T-helper 17 cell (primary cell): Measurements from ENCODE around the gene KCNQ1OT1. TPM values are rescaled to one million over a fixed set of nuclear protein-coding genes. Genes with fewer than 3 reads are reported as not detected.

Experiments used
- ATAC-seq: fragments of 150-1000 bp; cut with Tn5 transposase; 2 replicates; pipeline ENCODE4 v1.10.0; 2021; ENCODE audit warnings: mild to moderate bottlenecking, moderate library complexity
- DNase-seq, 3 donors: peaks; one replicate each; pipeline versions ENCODE4 v3.0.0 to v3.0.0-alpha.2; 2020 to 2021
- H3K9me3 ChIP-seq: one replicate; pipeline ENCODE4 v1.7.0; 2013; ENCODE audit warnings: low read length, mild to moderate bottlenecking; ENCODE audit not compliant: control insufficient read depth, poor library complexity, severe bottlenecking
- H3K27ac Mint-ChIP-seq: one replicate; pipeline ENCODE4 v1.8.0; 2022; ENCODE audit warnings: mild to moderate bottlenecking, moderate library complexity, mixed read lengths
- H3K27me3 Mint-ChIP-seq: one replicate; pipeline ENCODE4 v1.8.0; 2022; ENCODE audit warnings: mixed read lengths
- H3K36me3 Mint-ChIP-seq: one replicate; pipeline ENCODE4 v1.8.0; 2022; ENCODE audit warnings: low read depth, mixed read lengths
- H3K4me1 Mint-ChIP-seq: one replicate; pipeline ENCODE4 v1.8.0; 2022; ENCODE audit warnings: mild to moderate bottlenecking, mixed read lengths
- H3K4me3 Mint-ChIP-seq: one replicate; pipeline ENCODE4 v1.8.0; 2022; ENCODE audit warnings: mild to moderate bottlenecking, moderate library complexity, mixed read lengths
- total RNA-seq, 4 donors: library from RNA in 2 of 4; stranded (reverse) in 2 of 4; gene quantifications; one replicate each; pipeline ENCODE4 v1.2.3 and lab custom pipeline; 2022 to 2026

The KCNQ1OT1 gene
- total RNA-seq, 2 donors from 2014 or later: 0.20 to 0.23 TPM

- DNase-seq: no peak
- Mint-ChIP-seq H3K27me3 (no peaks in the 10 kb centered on the region), H3K4me3 (no peak overlapping the region), H3K27ac (no peak overlapping the region), H3K4me1 (peaks cover 2% of the 10 kb centered on the region), H3K36me3 (no peaks in the 10 kb centered on the region)
- no peaks in the 10 kb centered on the region for H3K9me3 ChIP-seq
- no peak for ATAC-seq
These were observed 21.6 kb upstream of the KCNQ1OT1 start for GRCh38 chr11:2721210-2721916.

DNA sequence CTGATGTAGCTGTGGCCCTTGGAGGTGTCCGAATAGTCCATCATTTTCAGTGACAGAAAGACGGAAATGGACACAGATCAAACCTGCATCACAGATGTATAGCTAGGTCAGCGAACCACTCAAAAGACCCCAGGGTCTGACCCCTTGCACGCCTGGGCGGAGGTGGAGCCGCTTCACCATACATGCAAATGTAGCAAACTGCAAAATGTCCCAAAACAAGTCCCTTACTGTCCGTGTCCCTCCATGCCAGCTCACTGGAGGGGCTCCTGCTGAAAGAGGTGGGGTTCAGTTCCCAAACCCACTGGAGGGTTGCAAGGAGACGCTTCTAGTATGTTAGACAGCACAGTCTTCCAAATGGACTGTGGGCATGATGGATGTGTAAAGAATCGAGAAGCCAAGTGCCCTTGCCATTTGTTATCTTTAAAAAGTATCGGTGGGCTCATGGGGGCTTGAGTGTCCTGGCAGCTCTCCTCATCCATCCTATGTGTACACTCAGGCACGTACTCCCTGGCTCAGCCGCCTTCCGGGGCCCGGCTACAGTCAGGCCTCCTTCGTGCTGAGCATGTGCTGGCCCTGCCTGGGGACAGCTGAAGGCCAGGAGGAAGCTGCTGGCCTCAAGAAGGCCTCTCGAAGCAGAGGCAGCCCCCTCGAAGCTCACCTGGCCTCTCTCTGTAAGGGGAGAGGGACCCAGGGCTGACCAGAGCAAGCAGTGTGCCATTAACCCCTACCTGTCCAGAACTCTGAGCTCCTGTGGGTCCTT lies 20.2 kb upstream of the KCNQ1OT1 start:
- Mint-ChIP-seq H3K36me3 (no peaks in the 10 kb centered on the region), H3K4me1 (peaks cover 2% of the 10 kb centered on the region), H3K4me3 (no peak overlapping the region), H3K27ac (no peak overlapping the region), H3K27me3 (no peaks in the 10 kb centered on the region)
- ATAC-seq (no peak), DNase-seq (no peak)
- H3K9me3 ChIP-seq: no peaks in the 10 kb centered on the region

DNA sequence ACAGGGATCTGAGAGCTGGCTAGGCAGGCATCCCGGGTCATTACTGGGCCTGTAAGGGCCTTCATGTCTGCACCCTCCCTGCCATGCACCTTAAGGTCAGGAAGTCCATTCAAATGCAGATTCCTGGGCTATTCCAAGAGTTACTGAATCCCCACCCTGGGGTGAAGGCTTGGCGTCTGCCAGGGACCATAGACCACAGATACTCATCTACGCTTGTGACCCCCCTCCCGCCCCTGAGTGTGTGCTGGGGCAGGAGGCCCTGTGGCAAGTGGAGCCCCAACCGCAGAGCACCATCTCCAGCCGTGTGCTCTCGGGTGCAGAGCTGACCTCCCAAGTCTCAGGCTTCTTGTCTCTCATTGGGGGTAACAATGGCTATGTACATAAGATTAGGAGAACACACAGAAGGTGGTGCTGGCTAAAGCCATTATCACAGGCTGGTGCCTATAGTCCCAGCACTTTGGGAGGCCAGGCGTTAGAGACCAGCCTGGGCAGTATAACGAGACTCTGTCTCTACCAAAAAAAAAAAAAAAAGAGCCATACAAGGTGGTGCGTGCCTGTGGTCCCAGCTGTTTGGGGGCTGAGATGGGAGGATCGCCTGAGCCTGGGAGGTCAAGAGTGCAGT lies 19.1 kb upstream of the KCNQ1OT1 start:
- DNase-seq (no peak), ATAC-seq (no peak)
- Mint-ChIP-seq H3K36me3 (no peaks in the 10 kb centered on the region), H3K27me3 (no peaks in the 10 kb centered on the region), H3K27ac (no peak overlapping the region), H3K4me1 (peaks cover 2% of the 10 kb centered on the region), H3K4me3 (no peak overlapping the region)
- no peaks in the 10 kb centered on the region for H3K9me3 ChIP-seq

DNA sequence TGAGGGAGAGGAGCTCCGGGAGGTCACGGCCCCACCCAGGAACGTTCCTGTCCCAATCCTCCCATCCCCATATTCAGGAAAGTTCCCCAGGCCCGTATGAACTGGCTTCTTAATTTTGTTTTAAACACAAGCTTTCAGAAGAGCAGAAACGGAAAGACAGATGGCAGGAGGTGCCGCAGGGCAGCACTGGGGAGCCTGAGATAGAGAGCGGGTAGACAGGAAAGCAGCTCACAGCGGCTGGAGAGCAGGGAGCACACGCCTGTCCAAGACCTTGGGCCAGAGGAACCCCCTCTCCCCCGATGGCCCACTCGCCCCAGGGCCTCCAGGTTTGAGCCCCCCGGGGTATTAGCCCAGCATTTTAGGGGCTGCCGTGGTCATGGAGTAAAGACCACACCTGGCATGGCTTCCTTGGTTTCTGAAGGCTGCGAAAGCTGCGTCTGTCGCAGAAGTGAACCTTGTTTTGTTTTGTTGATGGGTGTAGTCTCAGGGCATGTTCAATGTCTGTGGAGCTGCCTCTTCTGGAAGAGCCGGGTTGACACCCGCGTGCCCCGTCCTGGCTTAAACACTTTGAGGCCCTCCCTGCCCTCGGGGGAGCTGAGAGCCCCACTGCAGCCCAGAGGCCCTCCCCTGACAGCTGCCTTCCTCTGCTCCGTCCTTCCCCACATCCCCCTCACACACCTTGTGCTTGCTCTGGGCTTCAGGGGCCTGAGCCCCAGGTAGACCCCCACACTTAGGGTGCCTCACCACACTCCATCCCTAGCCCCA lies 17.9 kb upstream of the KCNQ1OT1 start:
- Mint-ChIP-seq H3K4me1 (peaks cover 2% of the 10 kb centered on the region), H3K27ac (no peak overlapping the region), H3K36me3 (no peaks in the 10 kb centered on the region)

GRCh38 chr11:2716376-2717095 lies 16.7 kb upstream of the KCNQ1OT1 start:
- Mint-ChIP-seq H3K4me3 (no peak overlapping the region), H3K36me3 (no peaks in the 10 kb centered on the region), H3K27ac (no peak overlapping the region), H3K4me1 (no peaks in the 10 kb centered on the region), H3K27me3 (no peaks in the 10 kb centered on the region)
- ATAC-seq: no peak
- no peak for DNase-seq
- H3K9me3 ChIP-seq: no peaks in the 10 kb centered on the region

More for the DNA sequence above, 17.9 kb upstream of the KCNQ1OT1 start:
- DNase-seq (no peak), ATAC-seq (no peak)
- no peaks in the 10 kb centered on the region for H3K9me3 ChIP-seq
- Mint-ChIP-seq H3K4me3 (no peak overlapping the region), H3K27me3 (no peaks in the 10 kb centered on the region)

GRCh38 chr11:2715716-2716350 lies 16.0 kb upstream of the KCNQ1OT1 start:
- no peaks in the 10 kb centered on the region for H3K4me1 Mint-ChIP-seq
- no peak overlapping the region for H3K27ac Mint-ChIP-seq
- no peak overlapping the region for H3K4me3 Mint-ChIP-seq
- no peaks in the 10 kb centered on the region for H3K27me3 Mint-ChIP-seq
- no peaks in the 10 kb centered on the region for H3K9me3 ChIP-seq
- ATAC-seq: no peak
- no peak for DNase-seq
- no peaks in the 10 kb centered on the region for H3K36me3 Mint-ChIP-seq

GRCh38 chr11:2714871-2715270 lies 15.1 kb upstream of the KCNQ1OT1 start:
- no peaks in the 10 kb centered on the region for H3K4me1 Mint-ChIP-seq
- DNase-seq (no peak), ATAC-seq (no peak)
- no peak overlapping the region for H3K27ac Mint-ChIP-seq
- H3K4me3 Mint-ChIP-seq: no peak overlapping the region
- no peaks in the 10 kb centered on the region for H3K27me3 Mint-ChIP-seq
- no peaks in the 10 kb centered on the region for H3K36me3 Mint-ChIP-seq
- no peaks in the 10 kb centered on the region for H3K9me3 ChIP-seq

DNA sequence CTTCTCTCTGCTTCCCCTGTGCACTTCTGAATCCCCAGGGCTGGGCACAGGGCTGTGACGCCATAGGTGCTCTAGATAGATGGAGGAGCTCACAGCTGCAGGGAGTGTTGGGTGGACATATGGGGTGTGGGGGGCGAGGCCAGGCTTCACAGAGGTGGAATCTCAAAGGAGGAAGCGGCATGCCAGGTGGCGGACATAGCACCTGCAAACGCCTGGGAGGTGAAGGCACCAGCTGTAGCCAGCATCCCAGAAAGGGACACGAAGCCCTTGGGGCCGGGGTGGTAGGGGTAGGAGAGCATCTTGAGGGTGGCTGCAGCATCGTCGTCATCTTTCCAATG lies 14.6 kb upstream of the KCNQ1OT1 start:
- Mint-ChIP-seq H3K4me1 (no peaks in the 10 kb centered on the region), H3K27ac (no peak overlapping the region), H3K4me3 (no peak overlapping the region), H3K36me3 (no peaks in the 10 kb centered on the region), H3K27me3 (no peaks in the 10 kb centered on the region)
- ATAC-seq: no peak
- no peaks in the 10 kb centered on the region for H3K9me3 ChIP-seq
- DNase-seq: no peak

DNA sequence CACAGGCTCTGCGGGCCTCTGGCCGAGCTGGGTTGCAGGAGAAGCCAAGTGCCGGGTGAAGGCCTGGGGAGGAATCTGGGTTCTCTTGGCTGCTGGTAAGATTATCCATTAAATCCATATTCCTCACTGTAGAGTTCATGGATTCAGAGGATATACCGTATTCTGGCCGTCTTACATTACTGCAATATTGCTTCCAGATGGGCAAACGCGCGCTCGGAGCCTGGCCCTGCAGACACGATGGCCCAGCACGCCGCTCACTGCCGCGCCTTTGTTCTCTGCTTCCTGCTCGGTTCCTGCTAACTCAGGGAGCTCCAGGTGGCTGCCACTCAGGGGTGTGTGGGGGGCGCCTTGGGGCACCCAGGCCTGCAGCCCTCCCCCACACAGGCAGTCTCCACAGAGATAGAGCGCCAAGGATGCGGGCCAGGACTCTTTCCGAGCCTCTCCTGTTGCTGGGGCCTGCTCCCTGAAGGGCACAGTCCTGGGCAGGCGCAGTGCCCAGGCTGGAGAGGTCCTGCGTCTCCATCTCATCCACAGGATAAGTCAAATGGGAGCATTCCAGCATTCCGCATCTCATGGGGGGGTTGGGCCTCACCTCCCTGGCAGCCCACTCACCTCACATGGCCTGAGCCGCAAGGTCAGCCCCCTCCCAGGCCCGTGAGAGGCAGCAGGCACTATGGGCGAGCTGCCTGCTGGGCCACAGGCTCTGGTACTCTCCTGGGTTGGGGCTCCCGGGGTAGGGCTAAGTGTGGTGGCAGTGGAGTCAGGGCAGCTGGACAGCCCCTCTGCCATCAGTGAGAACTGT lies 14.1 kb upstream of the KCNQ1OT1 start:
- H3K4me1 Mint-ChIP-seq: no peaks in the 10 kb centered on the region
- ATAC-seq (no peak), DNase-seq (no peak)
- H3K9me3 ChIP-seq: no peaks in the 10 kb centered on the region
- no peaks in the 10 kb centered on the region for H3K36me3 Mint-ChIP-seq
- no peak overlapping the region for H3K27ac Mint-ChIP-seq
- no peaks in the 10 kb centered on the region for H3K27me3 Mint-ChIP-seq
- no peak overlapping the region for H3K4me3 Mint-ChIP-seq

DNA sequence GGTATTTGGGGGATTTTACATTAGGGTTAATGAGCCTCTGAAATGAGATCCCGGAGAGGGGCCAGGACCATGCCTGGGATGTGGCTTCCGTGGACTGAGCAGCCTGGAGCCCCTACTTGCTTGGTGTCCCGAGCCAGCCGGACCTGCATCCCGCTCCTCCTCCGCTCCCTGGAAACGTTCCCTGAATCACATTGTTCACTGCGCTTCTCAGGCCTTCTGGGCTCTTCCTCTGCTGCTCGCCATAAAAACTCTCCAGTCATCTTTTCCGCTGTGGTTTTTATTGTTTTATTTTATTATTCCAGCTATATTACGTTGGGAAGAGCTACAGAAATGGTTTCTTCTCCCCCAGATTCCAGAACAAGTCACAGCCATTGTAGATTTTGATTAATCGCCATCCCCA lies 13.3 kb upstream of the KCNQ1OT1 start:
- H3K27me3 Mint-ChIP-seq: no peaks in the 10 kb centered on the region
- ATAC-seq (no peak), DNase-seq (no peak)
- H3K4me3 Mint-ChIP-seq: no peak overlapping the region
- no peaks in the 10 kb centered on the region for H3K9me3 ChIP-seq
- H3K36me3 Mint-ChIP-seq: no peaks in the 10 kb centered on the region
- H3K27ac Mint-ChIP-seq: no peak overlapping the region
- H3K4me1 Mint-ChIP-seq: no peaks in the 10 kb centered on the region

- H3K4me3 Mint-ChIP-seq: no peak overlapping the region
These were observed 11.4 kb upstream of the KCNQ1OT1 start for GRCh38 chr11:2711161-2711560.

DNA sequence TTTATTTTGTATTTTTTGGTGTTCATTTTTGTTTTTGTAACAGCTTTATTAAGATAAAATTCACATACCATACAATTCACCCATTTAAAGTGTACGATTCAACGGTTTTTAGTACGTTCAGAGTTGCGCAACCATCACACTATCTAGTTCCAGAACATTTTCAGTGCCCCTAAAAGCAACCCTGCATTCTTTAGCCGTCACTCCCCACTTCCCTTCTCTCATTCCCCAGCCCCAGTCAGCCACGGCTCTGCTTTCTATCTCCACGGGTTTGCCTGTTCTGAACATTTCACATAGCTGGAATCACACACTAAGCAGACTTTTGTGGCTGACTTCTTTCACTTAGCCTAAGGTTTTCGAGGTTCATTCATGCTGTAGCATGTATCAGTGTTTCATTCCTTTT lies 9.6 kb upstream of the KCNQ1OT1 start:
- H3K4me3 Mint-ChIP-seq: no peak overlapping the region
- ATAC-seq (no peak), DNase-seq (no peak)
- H3K36me3 Mint-ChIP-seq: no peaks in the 10 kb centered on the region
- H3K27ac Mint-ChIP-seq: no peak overlapping the region
- H3K4me1 Mint-ChIP-seq: no peaks in the 10 kb centered on the region
- H3K27me3 Mint-ChIP-seq: no peaks in the 10 kb centered on the region
- H3K9me3 ChIP-seq: no peaks in the 10 kb centered on the region

More at GRCh38 chr11:2711161-2711560, 11.4 kb upstream of the KCNQ1OT1 start:
- Mint-ChIP-seq H3K4me1 (no peaks in the 10 kb centered on the region), H3K27me3 (no peaks in the 10 kb centered on the region), H3K36me3 (no peaks in the 10 kb centered on the region), H3K27ac (peak overlapping the region; percentile 43)
- DNase-seq (no peak), ATAC-seq (no peak)
- no peaks in the 10 kb centered on the region for H3K9me3 ChIP-seq
